HepG2 (cell line): ENCODE measurements around the gene SLIT3. TPM values are rescaled to one million over a fixed set of nuclear protein-coding genes. Genes with fewer than 3 reads are reported as not detected.

ENCODE experiments used
- ATAC-seq: fragments of 200-7000 bp; cut with Tn5 transposase; 3 replicates; pipeline ENCODE4 v1.9.1; 2020; ENCODE audit warnings: mild to moderate bottlenecking, moderate library complexity
- BruUV-seq: library from RNA; stranded (reverse); fragments of 400-500 nt; replicated peaks from 2 replicates; lab custom pipeline; 2021; lab: Mats Ljungman, UMichigan
- CTCF ChIA-PET: fragments of 300-600 bp; formaldehyde crosslinking; extraction: SDS; loops from one replicate; lab custom pipeline; 2021; ENCODE audit warnings: low total read pairs, inconsistent platforms, low intra/inter-chr PET ratio; lab: Yijun Ruan, JAX
- POLR2A ChIA-PET: fragments of 350-600 bp; sonication (Branson Sonifier 250); formaldehyde crosslinking; loops from one replicate; lab custom pipeline; 2020; ENCODE audit warnings: antibody characterized with exemption, inconsistent platforms; lab: Yijun Ruan, JAX
- DNase-seq: peaks from one replicate; pipeline ENCODE4 v3.0.0-alpha.2; 2015; ENCODE audit warnings: low spot score
- FAIRE-seq: peaks from 3 replicates; lab custom pipeline; 2011; peaks lifted over from hg19 to GRCh38; lab: Jason Lieb, UNC
- H2AFZ ChIP-seq: one replicate; pipeline ENCODE4 v1.6.1; 2011; ENCODE audit warnings: low read length, inconsistent platforms
- H3K27ac ChIP-seq: fragments of 300-600 bp; 3 replicates; pipeline ENCODE4 v1.8.0; 2011; ENCODE audit warnings: mixed run types, mild to moderate bottlenecking, mixed read lengths, low read length, inconsistent platforms; ENCODE audit not compliant: insufficient read depth; ENCODE audit errors: extremely low read length
- H3K27me3 ChIP-seq, 2 experiments: fragments of 200-600 bp in 1 of 2; 2 replicates in 1 of 2; 3 replicates in 1 of 2; pipeline versions ENCODE4 v1.6.0 to v1.8.0; 2011; ENCODE audit warnings: low read length in 2 of 2, mild to moderate bottlenecking in 2 of 2, moderate library complexity in 2 of 2, inconsistent platforms in 1 of 2; ENCODE audit not compliant: insufficient read depth in 2 of 2, control insufficient read depth in 1 of 2
- H3K36me3 ChIP-seq, 2 experiments: fragments of 200-600 bp in 1 of 2; replicated peaks in 1 of 2; 2 replicates in 1 of 2; 3 replicates in 1 of 2; pipeline versions ENCODE4 v1.5.1 to v1.8.0; 2011; ENCODE audit warnings: low read length in 2 of 2, inconsistent platforms in 1 of 2; ENCODE audit not compliant: insufficient read depth in 2 of 2, control insufficient read depth in 1 of 2
- H3K4me1 ChIP-seq: 2 replicates; pipeline ENCODE4 v1.5.1; 2012; ENCODE audit warnings: low read length, inconsistent platforms; ENCODE audit not compliant: insufficient read depth
- H3K4me2 ChIP-seq: 2 replicates; pipeline ENCODE4 v1.6.0; 2011; ENCODE audit warnings: low read depth, low read length, inconsistent platforms
- H3K4me3 ChIP-seq, 3 experiments: fragments of 200-600 bp in 1 of 3; sonication (generic), shearing (Covaris generic) in 1 of 3; replicated peaks in 1 of 3; 2 replicates each; pipeline ENCODE4 v1.5.1; 2011 to 2016; ENCODE audit warnings: low read length in 3 of 3, inconsistent platforms in 2 of 3, low read depth in 2 of 3, mild to moderate bottlenecking in 2 of 3, control low read depth in 1 of 3, mixed read lengths in 1 of 3; ENCODE audit not compliant: insufficient read depth in 1 of 3
- H3K79me2 ChIP-seq: one replicate; pipeline ENCODE4 v1.6.1; 2011; ENCODE audit warnings: low read length, inconsistent platforms; ENCODE audit not compliant: insufficient read depth
- H3K9ac ChIP-seq: 2 replicates; pipeline ENCODE4 v1.6.0; 2011; ENCODE audit warnings: mild to moderate bottlenecking, low read depth, low read length, inconsistent platforms; ENCODE audit not compliant: insufficient read depth
- H3K9me3 ChIP-seq: 2 replicates; pipeline ENCODE4 v1.5.1; 2012; ENCODE audit warnings: mild to moderate bottlenecking, low read length
- H4K20me1 ChIP-seq: 2 replicates; pipeline ENCODE4 v1.6.0; 2011; ENCODE audit warnings: inconsistent platforms, mild to moderate bottlenecking, low read length, moderate library complexity; ENCODE audit not compliant: insufficient read depth
- ATF7-NPFF ChIP-seq: sonication (generic); formaldehyde crosslinking; IDR thresholded peaks from 2 replicates; pipeline ENCODE4 v1.8.1; 2023; ENCODE audit warnings: mild to moderate bottlenecking, low read depth, missing genetic modification reagents, moderate library complexity
- CBX1 ChIP-seq: IDR thresholded peaks from one replicate; pipeline ENCODE4 v1.6.1; 2016; ENCODE audit warnings: antibody characterized with exemption, low read depth
- CREBL2 ChIP-seq: sonication (generic); formaldehyde crosslinking; IDR thresholded peaks from 2 replicates; pipeline ENCODE4 v1.8.1; 2023; ENCODE audit warnings: missing genetic modification reagents, mild to moderate bottlenecking, borderline replicate concordance
- FOXJ3 ChIP-seq: sonication (generic); formaldehyde crosslinking; IDR thresholded peaks from 2 replicates; pipeline ENCODE4 v1.4.0; 2020; ENCODE audit warnings: missing genetic modification reagents, mild to moderate bottlenecking, borderline replicate concordance
- HMG20B ChIP-seq: conservative IDR thresholded peaks from 2 replicates; pipeline ENCODE4 v1.6.1; 2016; ENCODE audit warnings: missing genetic modification reagents, missing compliant biosample characterization
- IRX3 ChIP-seq: sonication (generic); formaldehyde crosslinking; IDR thresholded peaks from 2 replicates; pipeline ENCODE4 v1.8.1; 2023; ENCODE audit warnings: mild to moderate bottlenecking, low read depth, missing genetic modification reagents, borderline replicate concordance
- PHF5A ChIP-seq: IDR thresholded peaks from one replicate; pipeline ENCODE4 v1.6.1; 2018; ENCODE audit warnings: low read depth, missing genetic modification reagents; ENCODE audit not compliant: unreplicated experiment
- SOX13 ChIP-seq, 3 experiments: fragments of 450-650 bp in 1 of 3; sonication (generic) in 1 of 3; formaldehyde crosslinking in 1 of 3; IDR thresholded peaks in 2 of 3; conservative IDR thresholded peaks in 1 of 3; 2 replicates each; pipeline versions ENCODE4 v1.5.0 to v1.6.1; 2016 to 2020; ENCODE audit warnings: antibody characterized with exemption in 1 of 3, mild to moderate bottlenecking in 1 of 3, missing compliant biosample characterization in 1 of 3, missing genetic modification reagents in 1 of 3, moderate library complexity in 1 of 3
- SRY ChIP-seq: sonication (generic); formaldehyde crosslinking; IDR thresholded peaks from 2 replicates; pipeline ENCODE4 v1.8.0; 2022; ENCODE audit warnings: mild to moderate bottlenecking, missing genetic modification reagents
- ZFP37 ChIP-seq: sonication (generic); formaldehyde crosslinking; IDR thresholded peaks from 2 replicates; pipeline ENCODE4 v1.4.0; 2020; ENCODE audit warnings: missing genetic modification reagents, borderline replicate concordance
- ZNF224 ChIP-seq: sonication (generic); formaldehyde crosslinking; IDR thresholded peaks from 2 replicates; pipeline ENCODE4 v1.5.0; 2020; ENCODE audit warnings: mild to moderate bottlenecking, missing genetic modification reagents
- ZNF275 ChIP-seq: sonication (generic); formaldehyde crosslinking; IDR thresholded peaks from 2 replicates; pipeline ENCODE4 v1.8.0; 2022; ENCODE audit warnings: missing genetic modification reagents, mild to moderate bottlenecking, inconsistent platforms, borderline replicate concordance
- ZNF282 ChIP-seq: fragments of 450-650 bp; IDR thresholded peaks from 2 replicates; pipeline ENCODE4 v1.6.1; 2018; ENCODE audit not compliant: partially characterized antibody
- ZNF30 ChIP-seq: sonication (generic); formaldehyde crosslinking; IDR thresholded peaks from 2 replicates; pipeline ENCODE4 v1.5.0; 2020; ENCODE audit warnings: mild to moderate bottlenecking, missing genetic modification reagents
- ZNF335 ChIP-seq: sonication (generic); formaldehyde crosslinking; IDR thresholded peaks from 2 replicates; pipeline ENCODE4 v1.4.0; 2020; ENCODE audit warnings: missing genetic modification reagents
- ZNF687 ChIP-seq: sonication (generic); formaldehyde crosslinking; IDR thresholded peaks from 2 replicates; pipeline ENCODE4 v1.5.1; 2020; ENCODE audit warnings: mild to moderate bottlenecking, missing genetic modification reagents, moderate library complexity
- ZNF709 ChIP-seq: sonication (generic); formaldehyde crosslinking; IDR thresholded peaks from 2 replicates; pipeline ENCODE4 v1.5.0; 2020; ENCODE audit warnings: mild to moderate bottlenecking, missing genetic modification reagents
- WGBS: methylation state at CpG from one replicate; pipeline ENCODE4 v1.1.6; 2017; ENCODE audit warnings: low lambda C conversion rate; 5-methylcytosine and 5-hydroxymethylcytosine counted together
- in situ Hi-C: cut with HindIII; loops from 2 replicates; pipeline ENCODE4 v1.10.0; 2017; ENCODE audit warnings: low pct_unique_long_range_greater_than_20kb; ENCODE audit not compliant: extremely low pct_ligation_motif_present
- intact Hi-C: fragments of 100-400 bp; cut with micrococcal nuclease; formaldehyde crosslinking; loops from one replicate; pipeline ENCODE4 v1.10.0; 2022; ENCODE audit not compliant: unreplicated experiment
- polyA plus RNA-seq, 8 experiments: library from polyadenylated mRNA; depleted of rRNA in 3 of 8; stranded (reverse) in 7 of 8; unstranded in 1 of 8; fragments of >200 nt; fragmentation: Illumina TruSeq in 4 of 8; extraction: Trizol in 4 of 8; gene quantifications; 2 replicates each; pipeline versions ENCODE4 v1.2.1 to v1.2.3, GENCODE V29; 2011 to 2016; ENCODE audit warnings: low read depth in 4 of 8, missing spikeins in 1 of 8, mixed read lengths in 1 of 8; ENCODE audit not compliant: insufficient read depth in 1 of 8
- total RNA-seq, 5 experiments: library from RNA; depleted of rRNA; stranded (reverse); fragments of >200 nt; fragmentation: Illumina TruSeq; extraction: Trizol; gene quantifications; 2 replicates each; pipeline ENCODE4 v1.2.3, GENCODE V29; 2016; ENCODE audit warnings: low read depth in 1 of 5

Gene SLIT3
- total and polyA plus RNA-seq, 2 of the 13 experiments (the other 11 are each of a cell fraction or from before 2014, with no cell fraction given): not detected

GRCh38 chr5:168683247-168683926 lies 617.6 kb downstream of the SLIT3 start (continued):
- TF ChIP-seq SOX13 (IDR thresholded peaks at IDR 0.05) (no peak), SOX13 (CRISPR knock-in tag; conservative IDR thresholded peaks at IDR 0.05 in 1 of 2, IDR thresholded peaks at IDR 0.05 in 1 of 2) (no peak), ZFP37 (CRISPR knock-in tag) (no peak), ZNF30 (CRISPR knock-in tag) (no peak), ZNF282 (no peak), ZNF335 (CRISPR knock-in tag) (no peak), CBX1 (no peak), PHF5A (CRISPR knock-in tag) (no peak), ATF7-NPFF (CRISPR knock-in tag) (no peak), IRX3 (CRISPR knock-in tag) (no peak), ZNF224 (CRISPR knock-in tag) (no peak)
- TF ChIP-seq, all 625 proteins: peak for 0

GRCh38 chr5:168681556-168682183 lies 619.3 kb downstream of the SLIT3 start:
- H3K4me1 ChIP-seq: peaks cover 17% of the 10 kb centered on the region
- WGBS: 0% methylated on average over 2 of the region's 4 CpGs
- no TSS peak for BruUV-seq
- in situ Hi-C loops (loop anchor here (25.0 kb wide), 2 partner anchors 419 to 906 kb away; partner anchors contain the start of gene SPDL1), intact Hi-C loops (no loop called here)
- POLR2A ChIA-PET: no interaction called here
- no peaks in the 10 kb centered on the region for H4K20me1 ChIP-seq
- H3K27me3 ChIP-seq: peaks cover 1 to 10% of the 10 kb centered on the region in 2 experiments; a peak in 3 of 5 replicates
- ATAC-seq: peak; percentile 83
- peak overlapping the region; percentile 14 for H3K4me2 ChIP-seq
- H3K9ac ChIP-seq: no peak overlapping the region
- FAIRE-seq: peak; percentile 36
- H3K4me3 ChIP-seq: no peak overlapping the region; a peak in 1 of 6 replicates
- CTCF ChIA-PET: no interaction called here
- no peaks in the 10 kb centered on the region for H3K79me2 ChIP-seq
- H2AFZ ChIP-seq: no peak overlapping the region
- peak; percentile 16 for DNase-seq
- no peak overlapping the region for H3K27ac ChIP-seq
- H3K9me3 ChIP-seq: no peaks in the 10 kb centered on the region
- H3K36me3 ChIP-seq: no peaks in the 10 kb centered on the region
- TF ChIP-seq ZNF687 (CRISPR knock-in tag): peak; percentile 36
- TF ChIP-seq ZNF709 (CRISPR knock-in tag): no peak
- no peak for TF ChIP-seq CREBL2 (CRISPR knock-in tag)
- no peak for TF ChIP-seq ZNF275 (CRISPR knock-in tag)
- no peak for TF ChIP-seq FOXJ3 (CRISPR knock-in tag)
- TF ChIP-seq HMG20B (CRISPR knock-in tag): no peak
- no peak for TF ChIP-seq SRY (CRISPR knock-in tag)
